ENCODE data around the gene SORCS1. TPM values are rescaled to one million over a fixed set of nuclear protein-coding genes. Genes with fewer than 3 reads are reported as not detected.

The SORCS1 gene
- total and polyA plus RNA-seq, 4 donors, result 0.04 to 3.5 (median 0.05) TPM

- no peaks in the 10 kb centered on the region for H3K9me3 ChIP-seq (ENCODE audit: control insufficient read depth in 4 of 4, insufficient read depth in 3 of 4, low read length in 3 of 4)
- TF ChIP-seq CTCF (IDR thresholded peaks at IDR 0.05; ENCODE audit: control extremely low read depth, extremely low read depth), result no peak
- no peaks in the 10 kb centered on the region for H3K36me3 ChIP-seq (ENCODE audit: control insufficient read depth in 4 of 4, insufficient read depth in 4 of 4, low read length in 4 of 4)
- no peak overlapping the region for H3K4me3 ChIP-seq
- H3K27me3 ChIP-seq (ENCODE audit: control insufficient read depth in 3 of 3, insufficient read depth in 3 of 3, low read length in 2 of 3), result no peaks in the 10 kb centered on the region
- no peak for DNase-seq
- H3K9ac ChIP-seq (ENCODE audit: insufficient read depth in 1 of 2, low read length in 2 of 2), result no peak overlapping the region
- peaks cover 0 to 2% (median 0%) of the 10 kb centered on the region in 5 donors for H3K4me1 ChIP-seq (ENCODE audit: control insufficient read depth in 5 of 5, insufficient read depth in 5 of 5, low read length in 5 of 5)
- 63 to 75% methylated on average over 11 of the region's 11 CpGs for WGBS, 2 donors
- no peak for ATAC-seq (ENCODE audit: insufficient read depth, low FRiP score)
- no peak overlapping the region for H3K27ac ChIP-seq (ENCODE audit: low read depth in 1 of 2, low read length in 1 of 2)
Observed at GRCh38 chr10:106958589-106959361, 205.7 kb downstream of the SORCS1 start.

GRCh38 chr10:106957823-106958588 lies 206.5 kb downstream of the SORCS1 start:
- Histone ChIP-seq H3K27me3 (ENCODE audit: control insufficient read depth in 3 of 3, insufficient read depth in 3 of 3, low read length in 2 of 3) (no peaks in the 10 kb centered on the region), H3K9ac (ENCODE audit: insufficient read depth in 1 of 2, low read length in 2 of 2) (no peak overlapping the region), H3K27ac (ENCODE audit: low read depth in 1 of 2, low read length in 1 of 2) (no peak overlapping the region), H3K9me3 (ENCODE audit: control insufficient read depth in 4 of 4, insufficient read depth in 3 of 4, low read length in 3 of 4) (no peaks in the 10 kb centered on the region), H3K4me1 (ENCODE audit: control insufficient read depth in 5 of 5, insufficient read depth in 5 of 5, low read length in 5 of 5) (peaks cover 0 to 2% (median 0%) of the 10 kb centered on the region in 5 donors), H3K36me3 (ENCODE audit: control insufficient read depth in 4 of 4, insufficient read depth in 4 of 4, low read length in 4 of 4) (no peaks in the 10 kb centered on the region), H3K4me3 (no peak overlapping the region)
- no peak for DNase-seq
- no peak for TF ChIP-seq CTCF (IDR thresholded peaks at IDR 0.05; ENCODE audit: control extremely low read depth, extremely low read depth)
- no peak for ATAC-seq (ENCODE audit: insufficient read depth, low FRiP score)
- WGBS, 2 donors, result 36 to 60% methylated on average over 12 of the region's 12 CpGs

GRCh38 chr10:106956216-106956915 lies 208.1 kb downstream of the SORCS1 start:
- H3K27ac ChIP-seq (ENCODE audit: low read depth in 1 of 2, low read length in 1 of 2), result no peak overlapping the region
- no peak overlapping the region for H3K9ac ChIP-seq (ENCODE audit: insufficient read depth in 1 of 2, low read length in 2 of 2)
- no peaks in the 10 kb centered on the region for H3K27me3 ChIP-seq (ENCODE audit: control insufficient read depth in 3 of 3, insufficient read depth in 3 of 3, low read length in 2 of 3)
- 87 to 88% methylated on average over 4 of the region's 4 CpGs for WGBS, 2 donors
- H3K4me1 ChIP-seq (ENCODE audit: control insufficient read depth in 5 of 5, insufficient read depth in 5 of 5, low read length in 5 of 5), result peaks cover 0 to 2% (median 0%) of the 10 kb centered on the region in 5 donors
- no peak for TF ChIP-seq CTCF (IDR thresholded peaks at IDR 0.05; ENCODE audit: control extremely low read depth, extremely low read depth)
- no peaks in the 10 kb centered on the region for H3K36me3 ChIP-seq (ENCODE audit: control insufficient read depth in 4 of 4, insufficient read depth in 4 of 4, low read length in 4 of 4)
- no peak overlapping the region for H3K4me3 ChIP-seq
- H3K9me3 ChIP-seq (ENCODE audit: control insufficient read depth in 4 of 4, insufficient read depth in 3 of 4, low read length in 3 of 4), result no peaks in the 10 kb centered on the region
- no peak for DNase-seq
- no peak for ATAC-seq (ENCODE audit: insufficient read depth, low FRiP score)

All from lung (tissue), 12 donors.